ENCODE results near the gene FBXO46. TPM values are rescaled to one million over a fixed set of nuclear protein-coding genes. Genes with fewer than 3 reads are reported as not detected.

The FBXO46 gene
- total and polyA plus RNA-seq, 2 of the 13 experiments (the other 11 are each of a cell fraction or from before 2014, with no cell fraction given) = 6.2 to 6.4 TPM

GRCh38 chr19:45767881-45768654 lies 37.4 kb upstream of the FBXO46 start (continued):
- TF ChIP-seq ARID4A (CRISPR knock-in tag; IDR thresholded peaks at IDR 0.05; ENCODE audit: borderline replicate concordance) = peak; percentile 63; the same call in 1 of the 2 replicates
- TF ChIP-seq SNAPC5 (CRISPR knock-in tag; IDR thresholded peaks at IDR 0.05; ENCODE audit: borderline replicate concordance) = no peak
- TF ChIP-seq HMG20B (CRISPR knock-in tag; conservative IDR thresholded peaks at IDR 0.05) = no peak
- no peak for TF ChIP-seq ZNF17 (CRISPR knock-in tag; IDR thresholded peaks at IDR 0.05)
- TF ChIP-seq SCMH1 (CRISPR knock-in tag; IDR thresholded peaks at IDR 0.05; ENCODE audit: borderline replicate concordance) = no peak
- TF ChIP-seq MAFG (CRISPR knock-in tag; IDR thresholded peaks at IDR 0.05) = no peak
- no peak for TF ChIP-seq ELF1 (CRISPR knock-in tag; IDR thresholded peaks at IDR 0.05)
- TF ChIP-seq ZNF512B (CRISPR knock-in tag; IDR thresholded peaks at IDR 0.05; ENCODE audit: borderline replicate concordance) = no peak
- TF ChIP-seq MXI1 (IDR thresholded peaks at IDR 0.05; ENCODE audit: borderline replicate concordance, low read depth, low read length) = peak; percentile 39; the same call in 1 of the 3 replicates
- peak; percentile 48; the same call in 1 of the 2 replicates for TF ChIP-seq RXRA (CRISPR knock-in tag; IDR thresholded peaks at IDR 0.05)
- no peak for TF ChIP-seq TEAD2 (CRISPR knock-in tag; IDR thresholded peaks at IDR 0.05)
- no peak for TF ChIP-seq ATF4 (CRISPR knock-in tag; IDR thresholded peaks at IDR 0.05)
- TF ChIP-seq HNRNPH1 (optimal IDR thresholded peaks at IDR 0.05; ENCODE audit: low read depth, low read length) = no peak
- no peak for TF ChIP-seq ZNF782 (CRISPR knock-in tag; IDR thresholded peaks at IDR 0.05; ENCODE audit: borderline replicate concordance)
- TF ChIP-seq ZNF800 (CRISPR knock-in tag; IDR thresholded peaks at IDR 0.05) = peak; percentile 95
- TF ChIP-seq ATF2 (CRISPR knock-in tag; IDR thresholded peaks at IDR 0.05) = no peak
- TF ChIP-seq CBX1 (IDR thresholded peaks at IDR 0.05; ENCODE audit: low read depth) = no peak
